GM21515 (cell line): ENCODE results near the gene ZNF462.
"Not testable (repeated sequence)": the region's sequence is repeated elsewhere in the genome, so short reads cannot be mapped to it uniquely, and the experiment has no call there.

Experiments
- ATAC-seq: cut with Tn5 transposase; IDR thresholded peaks from one replicate; pipeline ENCODE4 v1.9.1; 2021; ENCODE audit not compliant: unreplicated experiment

ZNF462 gene

DNA sequence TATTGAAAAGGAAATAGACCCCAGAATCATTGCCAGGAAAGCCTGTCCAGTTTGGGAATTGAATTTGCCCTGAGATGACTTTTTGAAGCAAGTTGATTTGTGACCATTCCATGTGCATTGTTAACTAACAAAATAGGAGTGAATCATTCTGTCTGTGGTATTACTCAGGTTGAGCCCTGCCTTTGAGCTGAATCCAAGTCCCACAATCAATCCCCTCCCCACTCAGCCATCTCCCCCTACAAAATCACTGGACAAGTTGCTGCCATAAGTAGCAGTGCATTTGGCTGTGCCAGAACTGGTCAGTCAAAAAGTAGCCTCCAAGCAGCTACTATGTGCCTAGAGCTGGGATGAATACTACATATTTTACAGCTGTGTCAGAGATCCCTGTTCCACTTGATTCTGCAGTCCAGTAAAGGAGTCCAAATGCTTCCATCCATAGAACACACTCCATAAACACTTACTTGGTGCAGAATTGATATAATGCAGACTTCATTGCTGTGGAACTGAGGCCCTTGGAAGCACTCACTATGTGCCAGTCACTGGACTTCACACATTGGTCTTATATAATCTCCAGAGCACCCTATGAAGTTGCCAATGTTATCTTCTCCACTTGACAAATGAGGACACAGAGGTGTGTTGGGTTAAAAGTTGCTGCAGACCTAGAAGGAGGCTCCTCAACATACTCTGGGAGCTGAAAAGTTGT, 96.1 kb downstream of the ZNF462 start:
- no peak for ATAC-seq

DNA sequence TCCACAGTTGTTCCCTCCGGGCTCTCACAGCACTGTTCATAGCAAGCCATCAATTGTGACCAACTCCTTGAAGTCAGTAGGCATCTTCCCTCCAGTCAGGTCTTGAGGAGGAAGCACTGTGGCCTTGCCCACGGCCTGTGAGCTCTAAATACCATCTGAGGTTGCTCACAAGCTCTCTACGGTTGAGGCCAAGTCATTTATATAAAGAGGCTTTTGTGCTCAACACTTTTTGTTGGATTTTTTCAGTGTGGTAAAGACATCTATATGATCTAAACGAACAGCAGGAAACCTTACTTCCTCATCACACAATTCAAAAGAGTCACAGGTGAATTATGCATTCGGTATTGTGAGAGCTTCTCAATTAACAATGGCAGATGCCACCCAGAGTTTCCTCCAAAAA, 97.3 kb downstream of the ZNF462 start:
- ATAC-seq = no peak

DNA sequence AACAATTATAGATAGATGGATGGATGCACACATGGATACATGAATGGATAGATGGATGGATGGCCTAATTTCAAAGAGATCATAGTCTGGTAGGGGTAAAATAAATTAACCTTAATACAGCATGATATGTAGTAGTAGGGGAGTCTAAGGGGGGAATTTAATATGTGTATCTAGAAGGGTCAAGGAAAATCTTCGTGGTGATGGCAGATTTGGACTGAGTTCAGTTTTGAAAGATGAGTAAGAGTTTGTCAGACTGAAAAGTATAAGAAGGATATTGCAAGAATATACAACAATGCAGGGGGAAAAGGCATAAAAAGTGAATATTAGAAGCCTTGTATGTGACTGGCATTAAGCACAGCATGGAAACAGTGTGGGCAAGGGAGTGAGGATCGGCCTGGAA, 98.7 kb downstream of the ZNF462 start:
- no peak for ATAC-seq

DNA sequence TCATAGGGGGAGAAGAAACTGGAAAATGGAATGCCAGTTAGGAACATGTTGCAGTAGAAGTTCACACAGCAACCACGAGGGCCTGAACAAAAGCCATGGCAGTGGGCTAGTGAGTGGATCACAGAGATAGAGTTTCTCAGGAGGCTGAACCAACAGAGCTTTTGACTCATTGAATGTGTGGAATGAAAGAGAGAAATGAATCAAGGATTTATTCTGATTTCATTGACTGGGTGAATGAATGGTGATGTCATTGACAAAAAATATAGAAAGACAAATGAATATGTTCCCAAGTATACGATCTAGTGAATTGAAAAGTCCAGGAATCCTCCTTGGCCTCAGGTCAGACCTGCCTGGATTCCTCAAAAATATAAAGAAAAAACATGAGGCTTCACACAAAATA, 99.2 kb downstream of the ZNF462 start:
- no peak for ATAC-seq

DNA sequence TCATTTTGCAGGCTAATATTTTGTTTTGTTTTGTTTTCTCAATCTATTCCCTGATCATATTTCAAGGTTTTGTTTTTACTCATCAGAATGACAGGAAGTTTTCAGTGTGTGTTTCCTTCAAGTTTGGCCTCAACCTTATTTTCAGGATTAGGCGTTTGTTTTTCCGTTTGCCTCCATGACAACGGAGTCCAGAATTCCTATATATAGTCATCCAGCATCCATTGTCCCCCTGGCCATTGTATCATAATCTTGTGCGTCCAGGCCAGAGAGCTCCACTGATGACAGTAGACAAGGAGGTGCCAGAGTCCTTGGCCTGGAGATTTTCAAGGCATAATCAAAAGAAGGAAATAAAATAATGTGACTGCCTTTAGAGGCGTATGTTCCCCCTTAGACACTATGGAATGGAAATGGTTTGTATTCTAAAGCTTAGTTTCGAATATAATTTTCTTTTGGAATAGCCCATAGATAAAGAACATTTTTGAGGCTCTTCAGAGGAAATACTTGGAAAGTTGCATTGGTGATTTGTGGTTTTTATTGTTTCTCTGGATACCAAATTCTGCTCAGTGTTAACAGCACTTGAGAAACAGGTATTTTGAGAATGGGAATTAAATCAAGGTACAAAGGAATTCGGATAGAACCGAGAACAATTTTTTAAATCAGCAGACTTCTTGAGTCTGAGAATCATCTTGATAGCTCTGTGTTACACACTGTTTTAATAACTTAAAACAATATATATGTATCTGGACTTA, 99.8 kb downstream of the ZNF462 start:
- no peak for ATAC-seq

DNA sequence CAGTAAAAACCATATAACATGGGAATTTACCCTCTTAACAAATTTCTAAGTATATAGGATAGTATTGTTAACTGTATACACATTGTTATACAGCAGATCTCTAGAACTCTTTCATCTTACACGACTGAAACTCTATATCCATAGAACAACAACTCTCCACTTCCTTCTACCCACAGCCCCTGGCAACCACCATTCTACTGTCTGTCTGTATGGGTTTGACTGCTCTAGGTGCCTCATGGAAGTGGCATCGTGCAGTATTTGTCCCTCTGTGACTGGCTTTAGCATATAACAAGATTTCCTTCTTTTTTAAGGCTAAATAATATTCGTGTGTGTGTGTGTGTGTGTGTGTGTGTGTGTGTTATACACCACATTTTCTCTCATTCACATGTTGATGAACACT, 100.7 kb downstream of the ZNF462 start:
- no peak for ATAC-seq

DNA sequence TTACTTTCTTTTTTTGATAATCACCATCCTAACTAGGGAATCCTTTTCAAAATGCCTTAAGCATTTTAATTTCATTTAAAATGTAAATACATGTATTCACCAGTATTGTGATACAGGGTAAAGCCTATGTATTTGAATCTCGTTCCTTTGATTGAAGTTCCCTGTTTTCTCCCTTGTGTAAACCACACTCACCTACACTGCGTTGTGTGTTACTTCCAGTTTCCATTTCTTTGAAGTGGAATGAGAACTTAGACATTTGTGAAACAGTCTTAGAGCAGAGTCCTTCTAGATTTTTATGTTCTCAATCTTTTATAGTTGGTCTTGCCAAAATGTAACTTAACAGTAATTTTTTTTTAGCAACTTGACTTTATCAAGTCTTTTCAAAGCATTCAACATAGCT, 101.4 kb downstream of the ZNF462 start:
- no peak for ATAC-seq

DNA sequence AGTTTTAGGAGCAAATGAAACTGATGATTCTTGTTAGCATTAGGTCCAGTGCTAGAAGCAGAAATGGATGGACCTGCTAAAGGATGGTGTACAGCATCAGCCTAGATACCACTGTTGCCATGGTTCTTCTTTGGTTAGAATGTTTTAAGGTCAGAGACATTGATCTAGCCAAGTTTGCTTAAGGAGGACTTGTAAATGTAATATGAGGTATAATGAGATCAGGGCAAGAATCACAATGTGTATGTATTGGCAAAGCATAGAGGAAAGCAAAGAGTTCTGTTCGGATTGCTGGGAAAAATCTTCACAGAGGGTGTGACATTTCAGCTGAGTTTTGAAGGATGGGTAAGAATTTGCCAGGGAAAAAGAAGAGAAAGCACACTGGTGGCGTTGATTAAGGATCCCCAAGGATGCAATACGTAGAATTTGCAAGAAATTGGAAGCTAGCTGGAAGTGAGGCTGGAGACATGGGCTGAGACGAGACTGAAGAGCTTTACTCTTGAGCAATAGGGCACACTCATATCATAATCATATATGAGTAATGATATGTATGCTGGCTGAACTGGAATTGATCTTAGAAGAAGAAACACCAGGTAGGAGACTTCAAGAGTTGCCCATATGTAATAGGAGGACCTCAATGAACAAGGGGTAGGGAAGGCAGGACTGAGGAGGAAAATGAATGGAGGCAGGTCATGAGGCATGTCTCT, 102.0 kb downstream of the ZNF462 start:
- no peak for ATAC-seq

DNA sequence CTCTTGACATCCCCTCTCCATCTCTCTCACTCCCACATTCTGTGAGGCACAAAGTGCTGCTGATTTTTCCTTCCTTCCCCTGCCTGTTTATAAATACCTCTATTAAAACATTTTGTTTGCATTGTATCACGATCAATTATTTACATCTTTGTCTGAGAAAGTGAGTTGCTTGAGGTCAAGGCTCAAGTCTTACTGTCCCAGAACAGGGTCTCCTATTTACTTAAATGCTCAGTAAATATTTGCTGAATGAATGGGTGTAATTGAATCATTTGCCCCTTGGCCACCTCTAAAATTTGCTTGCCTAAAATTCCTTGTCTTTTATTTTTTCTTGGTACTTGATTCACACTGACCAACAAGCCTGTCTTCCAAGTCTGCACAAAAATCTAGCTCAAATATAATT, 103.5 kb downstream of the ZNF462 start:
- ATAC-seq = no peak

DNA sequence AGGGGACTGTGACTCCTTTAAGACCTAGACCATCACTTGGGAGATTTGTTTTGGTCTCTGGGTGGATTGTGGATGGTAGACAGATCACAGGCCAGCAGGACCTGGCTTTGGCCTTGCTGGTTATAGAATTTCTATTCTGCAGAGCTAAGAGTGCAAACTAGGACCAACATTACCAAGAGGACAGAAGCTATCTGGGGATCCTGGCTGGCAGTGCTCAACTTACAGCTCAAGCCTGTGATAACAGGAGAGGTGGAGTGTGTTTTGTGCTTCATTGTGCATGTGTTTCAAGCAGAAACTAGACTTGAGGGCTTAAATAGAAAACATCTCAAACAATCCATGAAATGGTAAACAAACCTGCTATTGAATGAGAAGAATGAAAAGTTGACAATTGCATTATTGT, 106.7 kb downstream of the ZNF462 start:
- ATAC-seq = no peak

DNA sequence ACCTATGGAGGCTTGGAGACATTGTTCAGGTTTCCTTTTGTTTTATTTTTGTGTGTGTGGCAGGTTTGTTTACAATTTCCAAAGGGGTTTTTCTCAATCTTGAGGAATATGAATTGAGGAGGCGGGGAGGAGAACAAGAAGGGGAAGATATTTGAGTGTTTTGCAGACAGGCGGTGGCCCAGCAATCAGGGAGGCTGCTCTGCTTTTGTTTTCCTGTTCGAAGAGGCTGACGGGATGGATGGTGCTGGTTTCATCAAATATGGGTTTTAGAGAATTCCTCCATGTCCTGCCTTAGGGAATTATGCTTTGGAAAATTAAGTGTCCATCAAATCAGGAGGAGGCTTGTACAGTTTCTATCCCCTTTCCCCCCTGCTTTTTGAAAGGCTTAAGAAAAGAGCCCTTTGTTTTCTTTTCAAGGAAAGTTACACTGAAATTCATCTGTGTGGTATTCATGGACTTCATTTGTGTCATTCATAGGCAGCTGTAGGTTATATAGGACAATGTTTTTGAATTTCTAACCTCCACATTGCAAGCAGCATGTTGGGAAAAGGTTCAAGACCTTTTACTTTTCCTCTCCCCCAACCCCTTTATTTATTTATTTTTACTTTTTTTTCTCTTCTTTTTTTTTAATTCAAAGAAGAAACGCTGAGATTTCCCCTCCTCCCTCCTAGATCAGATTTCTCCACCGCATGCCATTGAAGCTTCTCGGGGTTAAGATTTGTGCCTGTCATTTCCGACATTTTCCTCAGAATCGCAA, 107.4 kb downstream of the ZNF462 start:
- ATAC-seq = no peak

DNA sequence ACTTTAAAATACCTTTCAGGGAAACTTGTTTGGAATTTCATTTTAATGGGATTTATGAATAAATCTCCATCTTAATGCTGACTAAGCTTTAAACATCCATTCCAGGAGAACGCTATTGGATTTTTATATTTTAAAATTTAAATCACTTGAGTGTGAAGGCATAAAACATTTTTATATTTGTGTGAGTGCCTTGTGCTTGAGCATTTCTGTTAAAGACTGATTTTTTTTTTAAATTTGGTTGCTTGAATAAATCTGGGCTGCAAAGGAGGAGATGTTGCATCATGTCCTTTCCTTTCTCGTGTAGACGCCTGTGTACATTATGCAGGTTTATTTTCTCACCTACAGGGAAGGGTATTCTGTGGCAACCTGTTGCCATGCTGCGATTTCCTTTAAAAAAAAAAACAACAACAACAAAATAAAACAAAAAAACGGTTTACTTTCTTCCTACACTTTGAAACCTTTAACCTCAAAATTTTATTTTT, 108.1 kb downstream of the ZNF462 start:
- ATAC-seq = no peak

DNA sequence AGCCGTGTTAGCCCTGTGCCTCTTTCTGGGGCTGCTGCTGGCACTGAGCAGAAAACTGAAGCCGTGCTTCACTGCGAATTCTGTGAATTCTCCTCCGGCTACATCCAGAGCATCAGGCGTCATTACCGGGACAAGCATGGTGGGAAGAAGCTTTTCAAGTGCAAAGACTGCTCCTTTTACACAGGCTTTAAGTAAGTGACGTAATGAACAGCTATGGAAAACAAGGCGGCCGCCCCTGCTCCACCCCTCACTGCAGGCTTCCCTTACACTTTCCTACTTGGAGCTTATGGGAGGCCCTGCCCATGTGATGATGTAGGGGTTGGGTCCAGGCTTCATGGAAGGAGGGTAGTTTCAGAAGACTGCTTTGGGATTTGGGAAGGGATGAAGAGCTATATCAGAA, 109.1 kb downstream of the ZNF462 start:
- ATAC-seq = no peak

DNA sequence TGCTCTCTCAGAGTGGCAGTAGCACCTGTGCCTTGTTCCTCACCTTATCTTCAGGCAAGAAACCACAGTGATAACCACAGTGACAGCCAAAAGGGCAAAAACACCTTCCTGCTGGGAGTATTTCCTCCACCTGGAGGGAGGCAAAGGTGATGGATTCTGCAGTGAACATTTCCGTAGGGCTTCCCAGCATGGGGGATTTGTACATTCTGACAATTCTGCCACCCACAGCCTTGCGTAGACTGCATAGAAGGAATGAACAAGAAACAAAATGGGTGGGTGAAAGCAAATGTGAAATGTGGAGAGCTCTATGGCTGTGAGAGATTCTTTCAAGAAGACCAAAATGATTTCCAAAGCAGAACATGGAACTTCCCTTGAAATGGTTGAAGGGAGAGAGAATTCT, 111.4 kb downstream of the ZNF462 start:
- no peak for ATAC-seq

DNA sequence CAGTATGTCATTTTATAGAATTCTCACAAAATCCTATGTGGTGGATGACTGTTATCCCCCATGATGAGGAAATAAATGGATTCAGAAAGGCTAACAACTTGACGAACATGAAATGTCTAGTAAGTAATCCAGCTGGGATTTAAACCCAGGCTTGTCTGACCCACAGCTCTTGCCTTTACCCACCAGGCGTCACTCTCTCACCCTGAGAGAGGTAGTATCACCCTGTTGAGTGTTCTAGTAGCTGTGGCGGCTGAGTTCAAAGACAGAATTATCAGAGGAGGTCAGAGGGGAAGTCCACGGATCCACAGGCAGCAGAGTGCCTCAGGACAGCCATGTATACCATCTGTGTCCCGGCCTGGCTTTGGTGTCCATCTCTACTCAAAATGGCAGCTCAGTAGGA, 113.8 kb downstream of the ZNF462 start:
- no peak for ATAC-seq

DNA sequence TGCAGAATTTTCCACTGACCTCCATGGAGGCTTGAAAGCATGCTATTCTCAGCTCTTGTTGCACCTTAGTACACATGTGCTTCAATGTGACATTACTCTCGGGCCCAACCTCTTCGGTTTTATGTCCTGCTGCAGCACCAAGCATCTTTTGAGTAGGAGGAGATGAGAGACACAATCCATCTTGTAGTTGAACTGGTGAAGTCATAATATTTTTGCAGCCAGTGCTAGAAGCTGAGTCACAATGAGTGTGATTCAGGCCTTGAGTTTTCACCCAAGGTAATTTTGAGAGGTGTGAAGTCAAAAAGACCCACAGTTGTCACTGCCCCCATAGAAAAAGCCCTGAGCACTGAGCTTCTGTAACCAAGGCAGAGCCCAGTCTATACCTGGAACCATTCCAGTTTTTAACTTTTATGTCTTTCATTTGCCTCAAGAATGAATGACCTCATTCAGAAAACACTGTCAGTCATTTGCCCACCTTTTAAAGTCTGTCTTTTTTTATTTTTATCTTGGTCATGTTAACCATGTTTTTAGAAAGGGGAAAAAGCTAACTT, 117.7 kb downstream of the ZNF462 start:
- ATAC-seq = no peak

DNA sequence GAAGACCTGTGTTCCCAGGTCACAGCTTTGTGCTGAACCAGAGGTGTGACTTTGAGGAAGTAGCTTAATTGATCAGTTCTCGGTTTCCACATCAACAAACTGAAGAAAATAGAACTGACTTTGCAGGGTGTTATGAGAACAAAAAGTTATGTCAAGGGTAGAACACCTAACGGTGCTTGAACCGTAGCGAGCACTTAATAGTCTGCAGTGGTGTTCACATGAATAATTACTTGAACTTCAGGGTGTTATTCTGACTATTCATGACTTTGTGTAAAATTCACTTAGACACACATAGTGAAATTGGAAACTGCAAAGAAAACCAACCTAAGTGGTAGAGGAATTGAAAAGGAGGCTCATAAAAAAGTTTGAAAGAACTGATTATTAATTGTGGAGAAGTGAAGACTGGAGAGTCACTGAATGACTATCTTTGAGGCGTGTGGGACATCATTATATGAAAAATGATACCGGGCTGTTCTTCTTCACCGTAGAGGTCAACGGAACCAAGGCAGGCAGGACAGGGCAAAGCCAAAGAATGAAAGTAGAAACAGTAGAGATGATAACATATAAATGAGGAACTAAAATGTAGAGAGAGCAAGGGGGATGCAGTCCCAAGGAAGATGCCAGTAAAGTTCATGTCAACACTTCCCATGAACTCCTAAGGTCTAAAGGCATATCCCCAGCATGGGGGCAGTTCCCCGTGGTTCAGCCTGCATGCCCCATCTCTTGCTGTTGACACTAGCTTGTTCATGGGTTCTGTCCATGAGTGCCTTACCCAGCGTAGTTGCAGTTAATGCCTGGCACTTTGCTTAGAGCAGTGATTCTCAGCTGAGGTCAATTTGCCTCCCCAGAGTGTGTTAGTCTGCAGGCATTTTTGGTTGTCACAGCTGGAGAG, 118.7 kb downstream of the ZNF462 start:
- ATAC-seq = peak; percentile 75

DNA sequence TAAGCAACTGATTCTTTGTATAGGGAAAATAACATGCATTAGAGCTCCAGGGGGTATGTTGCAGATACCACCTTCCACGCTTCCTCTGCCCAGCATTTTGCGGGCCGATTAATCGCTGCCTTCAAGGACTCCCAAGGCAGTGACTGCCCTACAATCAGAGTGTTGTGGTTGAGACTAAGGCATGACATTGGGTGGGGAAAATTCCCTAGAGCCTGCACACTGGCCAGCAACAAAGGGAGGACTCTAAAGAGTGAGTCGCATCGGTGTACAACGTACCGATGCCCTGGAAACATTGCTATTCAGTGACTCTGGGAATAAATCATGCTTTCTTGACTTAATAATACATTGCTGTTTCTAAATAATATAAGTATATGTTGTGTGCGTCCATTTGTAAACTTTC, 119.7 kb downstream of the ZNF462 start:
- ATAC-seq = no peak

DNA sequence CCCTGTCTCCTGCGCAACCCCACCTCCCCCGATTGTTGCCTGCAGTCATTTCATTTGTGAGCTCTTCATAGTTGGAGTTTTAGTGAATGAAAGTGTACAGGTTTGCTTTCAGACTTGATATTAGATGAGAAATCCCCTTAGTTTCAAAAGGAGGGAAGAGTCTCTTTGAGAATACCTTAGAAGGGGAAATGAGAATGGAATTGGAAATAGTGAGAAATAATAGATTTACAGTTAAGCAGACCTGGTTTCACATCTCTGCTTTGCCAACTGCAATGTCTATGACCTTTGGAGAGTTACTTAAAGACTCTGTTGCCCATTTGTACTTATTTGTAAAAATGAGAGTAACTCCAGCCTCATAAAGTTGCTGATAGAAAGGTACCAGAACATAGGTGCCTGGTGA, 120.4 kb downstream of the ZNF462 start:
- no peak for ATAC-seq

DNA sequence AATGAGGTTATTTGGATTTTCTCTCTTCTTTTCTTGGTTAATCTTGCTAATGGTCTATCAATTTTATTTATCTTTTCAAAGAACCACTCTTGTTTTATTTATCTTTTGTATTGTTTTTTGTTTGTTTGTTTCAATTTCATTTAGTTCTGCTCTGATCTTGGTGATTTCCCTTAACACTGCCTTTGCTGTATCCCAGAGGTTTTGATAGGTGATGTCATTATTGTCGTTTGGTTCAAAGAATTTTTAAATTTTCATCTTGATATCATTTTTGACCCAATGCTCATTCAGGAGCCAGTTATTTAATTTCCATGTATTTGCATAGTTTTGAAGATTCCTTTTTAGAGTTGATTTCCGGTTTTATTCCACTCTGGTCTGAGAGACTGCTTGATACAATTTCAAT, 126.9 kb downstream of the ZNF462 start:
- not testable (repeated sequence) for ATAC-seq
